HFFc6 (cell line): ENCODE data around the gene MESP1. TPM values are rescaled to one million over a fixed set of nuclear protein-coding genes. Genes with fewer than 3 reads are reported as not detected.

ENCODE experiments used
- DNase-seq: peaks from one replicate; pipeline ENCODE4 v3.0.0-alpha.2; 2018
- H3K27ac Mint-ChIP-seq: 2 replicates; pipeline ENCODE4 v1.8.0; 2020; ENCODE audit warnings: mild to moderate bottlenecking, mixed read lengths
- H3K27me3 Mint-ChIP-seq: 2 replicates; pipeline ENCODE4 v1.8.0; 2021; ENCODE audit warnings: mild to moderate bottlenecking, moderate library complexity, mixed read lengths; ENCODE audit not compliant: insufficient read depth
- H3K36me3 Mint-ChIP-seq: 2 replicates; pipeline ENCODE4 v1.8.0; 2021; ENCODE audit warnings: low read depth, mixed read lengths
- H3K4me1 Mint-ChIP-seq: 2 replicates; pipeline ENCODE4 v1.8.0; 2020; ENCODE audit warnings: low read depth, mixed read lengths
- H3K4me3 Mint-ChIP-seq: 2 replicates; pipeline ENCODE4 v1.8.0; 2020; ENCODE audit warnings: mild to moderate bottlenecking, moderate library complexity, mixed read lengths
- H3K9me3 Mint-ChIP-seq: 2 replicates; pipeline ENCODE4 v1.8.0; 2020; ENCODE audit warnings: mild to moderate bottlenecking, mixed read lengths
- CTCF ChIP-seq: fragments of 200-600 bp; sonication (generic); IDR thresholded peaks from 2 replicates; pipeline ENCODE4 v1.5.0; 2021; ENCODE audit warnings: antibody characterized with exemption, mild to moderate bottlenecking
- total RNA-seq, 6 experiments: library from RNA; stranded (reverse); fragmentation: NEBNext Ultra II Directional; extraction: Animal tissue kit (Norgen Biotek cat#: 25700); gene quantifications; 2 replicates in 1 of 6; 3 replicates in 5 of 6; pipeline ENCODE4 v1.2.3, GENCODE V29; 2021

MESP1 gene
- total RNA-seq, 6 experiments from 2014 or later, result 0.13 to 0.57 (median 0.26) TPM

- no peaks in the 10 kb centered on the region for H3K4me1 Mint-ChIP-seq
- 0 out of 2 replicates have a peak, but pooled peaks cover 8% of the 10 kb centered on the region for H3K36me3 Mint-ChIP-seq
- DNase-seq, result no peak
- H3K27ac Mint-ChIP-seq, result no peak overlapping the region
- no peak overlapping the region for H3K4me3 Mint-ChIP-seq
- peaks cover 5% of the 10 kb centered on the region for H3K9me3 Mint-ChIP-seq
- no peak for TF ChIP-seq CTCF
- H3K27me3 Mint-ChIP-seq, result peaks cover 37% of the 10 kb centered on the region
Measured at GRCh38 chr15:89707577-89707976, 43.5 kb downstream of the MESP1 start.

- Mint-ChIP-seq H3K36me3 (no peaks in the 10 kb centered on the region), H3K27me3 (peaks cover 39% of the 10 kb centered on the region), H3K27ac (no peak overlapping the region), H3K4me1 (no peaks in the 10 kb centered on the region), H3K9me3 (no peaks in the 10 kb centered on the region), H3K4me3 (no peak overlapping the region)
- DNase-seq, result no peak
- no peak for TF ChIP-seq CTCF
Measured at GRCh38 chr15:89704411-89704810, 46.6 kb downstream of the MESP1 start.

Other genes starting within 250 kb of the MESP1 start
- 1 to 10 TPM; 3.0 to 6.0 (median 5.0) TPM for gene TICRR, start 175.8 kb downstream of the MESP1 start, total RNA-seq
- 10 to 100 TPM; 21.9 to 27.3 (median 24.5) TPM for gene KIF7, start 95.8 kb downstream of the MESP1 start, total RNA-seq
- not detected for gene PLIN1, start 71.9 kb downstream of the MESP1 start, total RNA-seq
- gene PEX11A, start 60.5 kb downstream of the MESP1 start, total RNA-seq, result 1 to 10 TPM; 2.1 to 4.6 (median 3.0) TPM
- under 1 TPM in 1 of 6 experiments, not detected in 5; 0.21 TPM for gene WDR93, start 60.4 kb downstream of the MESP1 start, total RNA-seq
- under 1 TPM in 3 of 6 experiments, not detected in 3; 0.19 to 0.26 (median 0.21) TPM for gene MESP2, start 25.1 kb upstream of the MESP1 start, total RNA-seq
- gene ANPEP, start 63.6 kb upstream of the MESP1 start, total RNA-seq, result 100 to 1,000 TPM; 502 to 857 (median 524) TPM
- 10 to 100 TPM; 30.9 to 37.9 (median 33.4) TPM for gene AP3S2, start 142.7 kb upstream of the MESP1 start, total RNA-seq
- gene ARPIN, start 161.7 kb upstream of the MESP1 start, total RNA-seq, result 10 to 100 TPM in 4 of 6 experiments, 1 to 10 TPM in 2; 5.8 to 11.8 (median 10.9) TPM